ENCODE results near the gene ADH7.
"Not testable (repeated sequence)": the region's sequence is repeated elsewhere in the genome, so short reads cannot be mapped to it uniquely, and the experiment has no call there.

ADH7 gene

GRCh38 chr4:99417125-99417524, 18.0 kb downstream of the ADH7 start:
- no peak for DNase-seq (ENCODE audit: low read depth in 2 of 2, low spot score in 1 of 2)

DNA sequence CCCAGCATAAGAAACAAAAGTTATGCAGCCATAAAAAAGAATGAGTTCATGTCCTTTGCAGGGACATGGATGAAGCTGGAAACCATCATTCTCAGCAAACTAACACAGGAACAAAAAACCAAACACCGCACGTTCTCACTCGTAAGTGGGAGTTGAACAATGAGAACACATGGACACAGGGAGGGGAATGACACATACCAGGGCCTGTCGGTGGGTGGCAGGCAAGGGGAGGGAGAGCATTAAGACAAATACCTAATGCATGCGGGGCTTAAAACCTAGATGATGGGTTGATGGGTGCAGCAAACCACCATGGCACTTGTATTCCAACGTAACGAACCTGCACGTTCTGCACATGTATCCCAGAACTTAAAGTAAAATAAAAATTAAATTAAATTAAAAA, 19.4 kb downstream of the ADH7 start:
- DNase-seq (ENCODE audit: low read depth in 2 of 2, low spot score in 1 of 2), result not testable (repeated sequence)

DNA sequence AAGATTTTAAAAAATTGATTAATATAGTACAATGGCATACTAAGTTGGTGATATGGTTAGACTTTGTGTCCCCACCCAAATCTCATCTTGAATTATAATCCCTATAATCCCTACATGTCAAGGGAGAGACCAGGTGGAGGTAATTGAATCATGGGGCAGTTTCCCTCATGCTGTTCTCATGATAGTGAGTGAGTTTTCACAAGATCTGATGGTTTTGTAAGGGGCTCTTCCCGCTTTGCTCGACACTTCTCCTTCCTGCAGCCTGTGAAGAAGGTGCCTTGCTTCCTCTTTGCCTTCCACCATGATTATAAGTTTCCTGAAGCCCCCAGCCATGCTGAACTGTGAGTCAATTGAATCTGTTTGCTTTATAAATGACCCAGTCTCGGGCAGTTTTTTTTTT, 20.2 kb downstream of the ADH7 start:
- DNase-seq (ENCODE audit: low read depth in 2 of 2, low spot score in 1 of 2), result not testable (repeated sequence)

GRCh38 chr4:99414401-99414800, 20.7 kb downstream of the ADH7 start:
- DNase-seq (ENCODE audit: low read depth in 2 of 2, low spot score in 1 of 2), result no peak

DNA sequence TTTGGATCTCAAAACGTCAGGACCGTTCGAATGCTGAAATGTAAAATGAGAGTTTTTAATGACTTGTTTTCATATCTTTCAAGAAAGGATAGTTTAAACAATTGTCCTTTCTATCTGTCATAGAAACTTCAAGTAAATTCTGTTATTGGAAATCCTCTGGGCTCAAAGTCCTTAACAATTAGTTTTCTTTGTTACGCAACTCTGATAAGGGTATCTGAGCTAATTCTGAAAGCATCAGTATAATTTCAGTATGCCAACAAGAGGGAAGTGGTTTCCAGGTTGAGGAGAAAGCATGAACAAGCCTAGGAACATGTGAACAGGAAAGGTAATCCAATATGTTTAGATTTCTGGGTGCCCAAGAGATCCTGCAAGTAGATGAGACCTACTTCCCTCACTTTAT, 22.0 kb downstream of the ADH7 start:
- DNase-seq (ENCODE audit: low read depth in 2 of 2, low spot score in 1 of 2), result no peak

DNA sequence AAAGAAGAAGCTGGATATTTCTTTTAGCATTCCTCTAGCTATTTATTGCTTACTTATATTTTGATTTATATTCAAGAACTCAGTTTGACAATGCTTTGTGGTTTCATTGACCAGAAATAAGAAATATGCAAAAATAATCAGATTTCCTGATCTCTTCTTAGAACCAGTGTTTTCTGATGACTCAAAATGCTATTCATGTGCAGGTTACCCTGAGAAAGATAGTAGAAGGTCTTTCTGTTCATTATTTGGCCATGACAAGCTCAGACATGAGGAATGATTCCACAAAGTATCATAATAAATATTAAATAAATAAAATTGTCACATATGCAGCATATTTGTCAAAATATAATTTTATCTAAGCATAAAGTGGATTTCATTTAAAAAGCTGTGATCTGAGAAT, 24.1 kb downstream of the ADH7 start:
- no peak for DNase-seq (ENCODE audit: low read depth in 2 of 2, low spot score in 1 of 2)

DNA sequence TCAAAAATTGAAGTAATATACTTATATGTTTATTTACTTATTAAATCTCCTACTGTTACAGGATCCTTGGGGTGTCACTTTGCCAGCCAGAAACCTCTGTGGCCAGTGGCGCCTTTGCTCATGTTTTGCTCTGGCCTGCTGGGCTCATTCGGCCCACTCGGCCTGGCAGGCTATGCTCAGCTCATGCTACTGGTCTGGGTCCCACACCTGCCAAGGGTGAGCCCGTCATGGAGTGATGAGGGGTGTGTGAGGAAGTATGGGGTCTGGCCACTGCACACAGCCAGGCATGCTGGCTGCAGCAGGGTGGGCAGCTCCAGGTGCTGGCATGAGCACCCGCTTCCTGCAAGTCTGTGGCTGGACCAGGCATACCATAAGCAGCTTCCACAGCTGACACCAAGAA, 25.1 kb downstream of the ADH7 start:
- DNase-seq (ENCODE audit: low read depth in 2 of 2, low spot score in 1 of 2), result no peak

- no peak for DNase-seq (ENCODE audit: low read depth in 2 of 2, low spot score in 1 of 2)
Measured at GRCh38 chr4:99408346-99408745, 26.8 kb downstream of the ADH7 start.

GRCh38 chr4:99405433-99406115, 29.6 kb downstream of the ADH7 start:
- peak in 1 of 2 donors; percentile 41 for DNase-seq (ENCODE audit: low read depth in 2 of 2, low spot score in 1 of 2)

DNA sequence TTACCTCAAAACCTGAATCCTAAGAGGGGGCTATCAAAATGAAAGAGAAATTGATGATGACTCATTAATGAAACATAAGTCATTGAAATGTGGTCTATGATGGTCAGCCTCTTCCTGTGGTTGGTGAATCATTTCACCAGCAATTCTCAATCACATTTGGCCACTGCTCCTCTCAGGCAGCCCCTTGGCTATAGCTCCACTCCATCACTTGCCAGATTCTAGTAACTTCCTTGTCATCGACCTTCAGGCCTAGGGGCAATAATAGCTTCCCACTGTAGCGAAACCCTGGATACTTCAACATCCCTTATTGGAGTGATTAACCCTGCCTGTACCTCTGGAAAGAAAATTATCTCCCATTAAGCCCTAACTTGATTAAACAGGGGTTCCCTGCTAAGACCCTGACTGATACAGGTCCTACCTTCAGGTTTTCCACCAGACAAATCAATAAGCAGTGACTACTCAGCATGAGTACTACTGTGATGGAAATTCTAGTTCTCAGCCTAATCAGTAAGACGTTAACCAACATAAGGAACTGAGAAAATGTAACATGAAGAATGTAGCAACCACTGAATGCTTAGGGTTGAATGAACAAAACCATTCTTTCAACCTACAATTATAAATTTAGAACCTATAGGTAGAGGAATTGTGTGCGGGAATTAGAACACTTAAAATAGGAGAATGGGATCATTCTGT, 30.4 kb downstream of the ADH7 start:
- DNase-seq (ENCODE audit: low read depth in 2 of 2, low spot score in 1 of 2), result no peak

GRCh38 chr4:99403380-99404184, 31.6 kb downstream of the ADH7 start:
- DNase-seq (ENCODE audit: low read depth in 2 of 2, low spot score in 1 of 2), result no peak

DNA sequence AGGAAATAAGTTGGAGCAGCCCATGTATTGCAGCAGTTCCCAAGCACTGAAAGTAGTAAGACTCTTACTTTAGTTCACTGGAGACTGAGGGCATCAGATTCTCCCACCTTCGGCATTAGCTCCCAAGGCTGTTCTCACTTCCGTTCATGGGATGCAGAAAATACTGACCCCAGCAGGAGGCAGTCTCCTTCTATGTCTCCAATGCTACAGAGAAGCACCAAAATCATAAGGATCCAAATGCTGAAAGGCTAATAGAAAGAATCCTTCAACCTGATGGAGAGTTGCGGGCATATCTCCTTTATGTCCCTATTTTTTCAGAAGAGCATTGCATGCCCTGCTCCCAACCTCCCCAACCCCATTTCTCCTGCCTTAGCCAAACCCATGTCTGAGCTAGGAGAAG, 32.4 kb downstream of the ADH7 start:
- no peak for DNase-seq (ENCODE audit: low read depth in 2 of 2, low spot score in 1 of 2)

GRCh38 chr4:99400831-99401230, 34.3 kb downstream of the ADH7 start:
- DNase-seq (ENCODE audit: low read depth in 2 of 2, low spot score in 1 of 2), result no peak

DNA sequence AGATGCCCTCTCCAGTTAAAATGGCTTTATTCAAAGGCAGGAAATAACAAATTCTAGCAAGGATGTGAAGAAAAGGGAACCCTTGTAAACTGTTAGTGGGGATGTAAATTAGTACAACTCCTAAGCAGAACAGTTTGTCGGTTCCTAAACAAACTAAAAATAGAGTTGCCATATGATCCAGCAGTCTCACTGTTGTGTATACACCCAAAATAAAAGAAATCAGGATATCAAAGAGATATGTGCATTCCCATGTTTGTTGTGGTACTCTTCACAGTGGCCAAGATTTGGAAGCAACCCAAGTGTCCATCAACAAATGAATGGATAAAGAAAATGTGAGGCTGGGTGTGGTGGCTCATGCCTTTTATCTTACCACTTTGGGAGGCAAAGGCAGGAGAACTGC, 36.1 kb downstream of the ADH7 start:
- no peak for DNase-seq (ENCODE audit: low read depth in 2 of 2, low spot score in 1 of 2)

- no peak for DNase-seq (ENCODE audit: low read depth in 2 of 2, low spot score in 1 of 2)
Measured at GRCh38 chr4:99395595-99396364, 39.4 kb downstream of the ADH7 start.

DNA sequence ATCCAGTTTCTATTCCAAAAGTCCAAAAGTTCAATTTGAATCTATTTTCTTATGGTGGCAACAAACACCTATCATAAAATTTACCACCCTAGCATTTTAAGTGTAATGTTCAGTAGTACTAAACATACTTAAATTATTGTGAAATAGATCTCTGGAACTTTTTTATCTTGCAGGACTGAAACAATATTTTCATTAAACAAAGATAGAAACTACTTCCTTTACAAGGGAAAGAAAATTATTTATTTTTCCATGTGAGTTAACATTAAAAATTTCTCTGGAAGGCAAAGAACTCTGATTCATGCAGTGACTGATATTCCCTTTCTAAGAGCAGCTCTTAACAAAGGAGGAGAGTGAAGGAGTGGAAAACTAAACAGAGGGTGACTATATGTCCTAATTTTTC, 40.2 kb downstream of the ADH7 start:
- no peak for DNase-seq (ENCODE audit: low read depth in 2 of 2, low spot score in 1 of 2)

DNA sequence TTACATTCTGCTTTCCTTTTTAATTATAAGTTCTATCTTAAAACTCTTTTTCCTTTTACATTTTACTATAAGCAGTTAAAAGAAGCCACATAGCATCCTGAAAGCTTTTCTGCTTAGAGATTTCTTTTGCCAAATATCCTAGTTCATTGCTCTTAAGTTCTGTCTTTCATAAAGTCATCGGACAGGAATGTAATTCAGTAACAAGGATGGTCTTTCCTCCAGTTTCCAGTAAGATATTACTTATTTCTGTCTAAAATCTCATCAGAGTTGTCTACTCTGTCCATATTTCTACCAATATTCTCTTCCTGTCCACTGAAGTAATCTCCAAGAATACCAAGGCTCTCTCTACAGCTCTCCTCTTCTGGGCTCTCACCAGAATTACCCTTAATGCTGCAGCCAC, 45.1 kb downstream of the ADH7 start:
- no peak for DNase-seq (ENCODE audit: low read depth in 2 of 2, low spot score in 1 of 2)

DNA sequence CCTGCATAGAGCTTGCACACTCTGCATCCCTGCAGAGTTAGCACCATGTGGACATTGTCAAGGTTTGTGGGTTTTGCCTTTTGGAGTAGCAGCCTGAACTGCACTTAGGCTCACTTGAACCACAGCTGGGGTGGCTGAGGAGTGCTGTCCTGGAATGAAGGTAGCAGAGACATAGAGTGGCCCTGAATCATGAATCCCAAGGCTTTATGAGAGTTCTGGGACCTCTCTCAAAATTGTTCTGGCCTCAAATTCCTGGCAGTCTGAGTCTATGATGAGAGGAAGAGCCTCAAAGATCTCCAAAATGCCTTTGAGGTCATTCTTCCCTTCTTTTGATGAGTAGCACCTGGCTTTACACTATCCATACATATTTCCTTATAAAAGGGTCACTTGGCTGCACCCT, 45.5 kb downstream of the ADH7 start:
- DNase-seq (ENCODE audit: low read depth in 2 of 2, low spot score in 1 of 2), result no peak

- DNase-seq (ENCODE audit: low read depth in 2 of 2, low spot score in 1 of 2), result no peak
Measured at GRCh38 chr4:99383833-99384392, 51.2 kb downstream of the ADH7 start.

DNA sequence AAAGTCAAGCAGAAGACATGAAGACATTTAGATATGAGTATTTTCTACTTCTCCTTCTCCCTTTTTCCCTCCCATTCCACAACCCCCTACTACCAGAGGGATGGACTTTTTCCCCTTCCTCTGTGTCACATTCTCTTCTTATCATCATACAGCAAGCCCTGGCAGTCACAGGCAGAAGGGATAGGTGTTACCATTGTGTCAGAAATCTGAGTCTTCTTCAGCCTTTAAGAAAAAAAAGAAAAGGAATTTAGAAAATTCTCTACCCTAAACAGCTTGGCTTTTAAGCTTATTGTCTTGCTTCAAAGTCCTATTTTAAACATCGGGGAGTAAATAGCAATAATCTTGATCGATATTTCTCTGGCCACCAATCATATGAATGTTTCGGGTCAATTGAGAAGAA, 51.7 kb downstream of the ADH7 start:
- no peak for DNase-seq (ENCODE audit: low read depth in 2 of 2, low spot score in 1 of 2)

- DNase-seq (ENCODE audit: low read depth in 2 of 2, low spot score in 1 of 2), result no peak
Measured at GRCh38 chr4:99382745-99383360, 52.3 kb downstream of the ADH7 start.
